HepG2 (cell line): Measurements from ENCODE around the gene THSD1. TPM values are rescaled to one million over a fixed set of nuclear protein-coding genes. Genes with fewer than 3 reads are reported as not detected.

Experiments
- ADNP ChIP-seq: sonication (generic); formaldehyde crosslinking; IDR thresholded peaks from 2 replicates; pipeline ENCODE4 v1.4.0; 2020; ENCODE audit warnings: missing genetic modification reagents
- CBX2 ChIP-seq, 2 experiments: fragments of 200-600 bp in 1 of 2; sonication (generic); formaldehyde crosslinking in 1 of 2; IDR thresholded peaks; 2 replicates each; pipeline versions ENCODE4 v1.7.0 to v1.8.1; 2018 to 2022; ENCODE audit warnings: low read depth in 2 of 2, low read length in 1 of 2, mild to moderate bottlenecking in 1 of 2, missing genetic modification reagents in 1 of 2
- CC2D1A ChIP-seq: sonication (generic); formaldehyde crosslinking; IDR thresholded peaks from 2 replicates; pipeline ENCODE4 v1.8.1; 2023; ENCODE audit warnings: mild to moderate bottlenecking, missing genetic modification reagents
- CREM ChIP-seq, 2 experiments: sonication (generic) in 1 of 2; formaldehyde crosslinking in 1 of 2; IDR thresholded peaks; 2 replicates each; pipeline versions ENCODE4 v1.4.0 to v1.6.1; 2016 to 2020; ENCODE audit warnings: antibody characterized with exemption in 1 of 2, mild to moderate bottlenecking in 1 of 2, missing genetic modification reagents in 1 of 2
- ERF ChIP-seq: IDR thresholded peaks from 2 replicates; pipeline ENCODE4 v1.6.1; 2018; ENCODE audit warnings: missing biosample characterization, missing genetic modification reagents
- FOXA1 ChIP-seq, 2 experiments: fragments of 450-650 bp in 1 of 2; sonication (generic) in 1 of 2; formaldehyde crosslinking in 1 of 2; IDR thresholded peaks; 2 replicates each; pipeline versions ENCODE4 v1.4.0 to v1.6.1; 2016 to 2020; ENCODE audit warnings: missing genetic modification reagents in 1 of 2
- NBN ChIP-seq: fragments of 450-650 bp; conservative IDR thresholded peaks from 2 replicates; pipeline ENCODE4 v1.6.1; 2017
- RFX1 ChIP-seq: fragments of 450-650 bp; IDR thresholded peaks from 2 replicates; pipeline ENCODE4 v1.6.1; 2017
- SMARCE1 ChIP-seq: fragments of 450-650 bp; IDR thresholded peaks from 2 replicates; pipeline ENCODE4 v1.6.1; 2017; ENCODE audit warnings: borderline replicate concordance
- SUZ12 ChIP-seq: fragments of 150-350 bp; IDR thresholded peaks from 2 replicates; pipeline ENCODE4 v1.6.1; 2014; ENCODE audit warnings: low read depth, low read length
- ZFP62 ChIP-seq: sonication (generic); formaldehyde crosslinking; IDR thresholded peaks from 2 replicates; pipeline ENCODE4 v1.4.0; 2020; ENCODE audit warnings: missing genetic modification reagents
- ZNF3 ChIP-seq: IDR thresholded peaks from 2 replicates; pipeline ENCODE4 v1.7.0; 2017; ENCODE audit warnings: inconsistent platforms
- ZNF547 ChIP-seq: sonication (generic); formaldehyde crosslinking; IDR thresholded peaks from 2 replicates; pipeline ENCODE4 v1.5.1; 2020; ENCODE audit warnings: mild to moderate bottlenecking, missing genetic modification reagents
- ZNF891 ChIP-seq: sonication (generic); formaldehyde crosslinking; IDR thresholded peaks from 2 replicates; pipeline ENCODE4 v1.5.0; 2020; ENCODE audit warnings: mild to moderate bottlenecking, missing genetic modification reagents
- ZSCAN25 ChIP-seq: sonication (generic); formaldehyde crosslinking; IDR thresholded peaks from 2 replicates; pipeline ENCODE4 v1.8.0; 2022; ENCODE audit warnings: mild to moderate bottlenecking, missing genetic modification reagents
- polyA plus RNA-seq, 8 experiments: library from polyadenylated mRNA; depleted of rRNA in 3 of 8; stranded (reverse) in 7 of 8; unstranded in 1 of 8; fragments of >200 nt; fragmentation: Illumina TruSeq in 4 of 8; extraction: Trizol in 4 of 8; gene quantifications; 2 replicates each; pipeline versions ENCODE4 v1.2.1 to v1.2.3, GENCODE V29; 2011 to 2016; ENCODE audit warnings: low read depth in 4 of 8, missing spikeins in 1 of 8, mixed read lengths in 1 of 8; ENCODE audit not compliant: insufficient read depth in 1 of 8
- total RNA-seq, 5 experiments: library from RNA; depleted of rRNA; stranded (reverse); fragments of >200 nt; fragmentation: Illumina TruSeq; extraction: Trizol; gene quantifications; 2 replicates each; pipeline ENCODE4 v1.2.3, GENCODE V29; 2016; ENCODE audit warnings: low read depth in 1 of 5
- TF ChIP-seq, protein P1 (sequence below): sonication (generic); formaldehyde crosslinking; IDR thresholded peaks from 2 replicates; pipeline ENCODE4 v1.4.0; 2020; ENCODE audit warnings: mild to moderate bottlenecking, missing genetic modification reagents
- TF ChIP-seq, protein P2 (sequence below): sonication (generic); formaldehyde crosslinking; IDR thresholded peaks from 2 replicates; pipeline ENCODE4 v1.9.0; 2021; ENCODE audit warnings: missing genetic modification reagents, borderline replicate concordance
- TF ChIP-seq, protein P3 (sequence below): sonication (generic); formaldehyde crosslinking; IDR thresholded peaks from 2 replicates; pipeline ENCODE4 v1.4.0; 2020; ENCODE audit warnings: low read depth, missing genetic modification reagents
- TF ChIP-seq, protein P4 (sequence below): sonication (generic); formaldehyde crosslinking; IDR thresholded peaks from 2 replicates; pipeline ENCODE4 v1.5.1; 2020; ENCODE audit warnings: missing genetic modification reagents, mild to moderate bottlenecking, borderline replicate concordance
- TF ChIP-seq, protein P5 (sequence below): sonication (generic); formaldehyde crosslinking; IDR thresholded peaks from 2 replicates; pipeline ENCODE4 v1.9.0; 2022; ENCODE audit warnings: missing genetic modification reagents, mild to moderate bottlenecking, borderline replicate concordance

THSD1 gene
- total and polyA plus RNA-seq, 2 of the 13 experiments (the other 11 are each of a cell fraction or from before 2014, with no cell fraction given), result 0.11 to 0.15 TPM

DNA sequence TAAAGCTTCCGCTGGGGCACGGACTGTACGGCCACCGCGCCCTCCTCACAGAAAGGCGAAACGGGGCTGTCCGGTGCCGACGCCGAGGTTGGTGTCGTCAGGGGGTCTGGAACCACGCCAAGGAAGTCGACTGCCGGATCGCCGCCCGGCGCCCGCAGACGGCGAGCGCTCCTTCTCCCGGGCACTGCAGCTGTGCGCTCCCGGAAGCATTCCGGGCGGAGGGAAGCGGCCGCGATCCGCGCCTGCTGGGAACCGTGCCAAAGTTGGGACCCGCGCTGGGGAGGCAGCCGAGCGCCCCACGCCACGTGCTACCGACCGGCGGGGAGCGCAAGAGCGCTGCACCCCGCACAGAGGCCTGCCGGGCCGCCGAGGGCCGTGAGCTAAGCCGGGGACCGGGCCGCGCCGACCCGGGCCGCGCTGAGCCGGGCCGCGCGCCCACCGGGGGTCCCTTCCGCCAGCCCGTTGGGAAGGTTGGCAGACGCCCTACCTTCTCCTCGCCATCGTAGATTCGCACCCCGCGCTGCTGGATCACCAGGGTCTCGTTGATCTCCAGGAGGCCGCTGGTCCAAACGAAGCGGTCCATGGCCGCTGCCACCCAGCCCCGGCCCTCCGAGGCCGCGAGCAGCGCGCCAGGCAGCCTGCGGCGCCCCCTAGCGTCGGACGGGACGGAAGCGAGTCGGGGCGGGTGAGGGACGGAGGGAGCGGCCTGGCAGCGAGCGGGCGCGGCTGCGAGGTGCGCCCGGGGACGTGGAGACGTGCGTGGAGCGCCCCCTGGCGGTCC is 44.2 kb upstream of the THSD1 start, which contains the start of gene VPS36 (continued):
- TF ChIP-seq ZNF891, result peak; percentile 57
- TF ChIP-seq ZNF3 (CRISPR knock-in tag), result no peak
- TF ChIP-seq SMARCE1, result no peak
- no peak for TF ChIP-seq SUZ12
- peak; percentile 47; the same call in 1 of the 2 replicates for TF ChIP-seq ERF
- TF ChIP-seq CC2D1A (CRISPR knock-in tag), result no peak
- TF ChIP-seq ZSCAN25 (CRISPR knock-in tag), result peak; percentile 56
- TF ChIP-seq, protein P1, sequence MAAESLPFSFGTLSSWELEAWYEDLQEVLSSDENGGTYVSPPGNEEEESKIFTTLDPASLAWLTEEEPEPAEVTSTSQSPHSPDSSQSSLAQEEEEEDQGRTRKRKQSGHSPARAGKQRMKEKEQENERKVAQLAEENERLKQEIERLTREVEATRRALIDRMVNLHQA (CRISPR knock-in tag), result no peak
- peak; percentile 94 for TF ChIP-seq ZNF547 (CRISPR knock-in tag)
- TF ChIP-seq, protein P2, sequence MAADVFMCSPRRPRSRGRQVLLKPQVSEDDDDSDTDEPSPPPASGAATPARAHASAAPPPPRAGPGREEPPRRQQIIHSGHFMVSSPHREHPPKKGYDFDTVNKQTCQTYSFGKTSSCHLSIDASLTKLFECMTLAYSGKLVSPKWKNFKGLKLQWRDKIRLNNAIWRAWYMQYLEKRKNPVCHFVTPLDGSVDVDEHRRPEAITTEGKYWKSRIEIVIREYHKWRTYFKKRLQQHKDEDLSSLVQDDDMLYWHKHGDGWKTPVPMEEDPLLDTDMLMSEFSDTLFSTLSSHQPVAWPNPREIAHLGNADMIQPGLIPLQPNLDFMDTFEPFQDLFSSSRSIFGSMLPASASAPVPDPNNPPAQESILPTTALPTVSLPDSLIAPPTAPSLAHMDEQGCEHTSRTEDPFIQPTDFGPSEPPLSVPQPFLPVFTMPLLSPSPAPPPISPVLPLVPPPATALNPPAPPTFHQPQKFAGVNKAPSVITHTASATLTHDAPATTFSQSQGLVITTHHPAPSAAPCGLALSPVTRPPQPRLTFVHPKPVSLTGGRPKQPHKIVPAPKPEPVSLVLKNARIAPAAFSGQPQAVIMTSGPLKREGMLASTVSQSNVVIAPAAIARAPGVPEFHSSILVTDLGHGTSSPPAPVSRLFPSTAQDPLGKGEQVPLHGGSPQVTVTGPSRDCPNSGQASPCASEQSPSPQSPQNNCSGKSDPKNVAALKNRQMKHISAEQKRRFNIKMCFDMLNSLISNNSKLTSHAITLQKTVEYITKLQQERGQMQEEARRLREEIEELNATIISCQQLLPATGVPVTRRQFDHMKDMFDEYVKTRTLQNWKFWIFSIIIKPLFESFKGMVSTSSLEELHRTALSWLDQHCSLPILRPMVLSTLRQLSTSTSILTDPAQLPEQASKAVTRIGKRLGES (CRISPR knock-in tag), result 0 out of 2 replicates have a peak, but pooled peaks have one; percentile 18
- no peak for TF ChIP-seq FOXA1 (IDR thresholded peaks at IDR 0.05)
- peak; percentile 32 for TF ChIP-seq FOXA1 (CRISPR knock-in tag; IDR thresholded peaks at IDR 0.05)
- no peak for TF ChIP-seq ZFP62 (CRISPR knock-in tag)
- TF ChIP-seq, protein P3, sequence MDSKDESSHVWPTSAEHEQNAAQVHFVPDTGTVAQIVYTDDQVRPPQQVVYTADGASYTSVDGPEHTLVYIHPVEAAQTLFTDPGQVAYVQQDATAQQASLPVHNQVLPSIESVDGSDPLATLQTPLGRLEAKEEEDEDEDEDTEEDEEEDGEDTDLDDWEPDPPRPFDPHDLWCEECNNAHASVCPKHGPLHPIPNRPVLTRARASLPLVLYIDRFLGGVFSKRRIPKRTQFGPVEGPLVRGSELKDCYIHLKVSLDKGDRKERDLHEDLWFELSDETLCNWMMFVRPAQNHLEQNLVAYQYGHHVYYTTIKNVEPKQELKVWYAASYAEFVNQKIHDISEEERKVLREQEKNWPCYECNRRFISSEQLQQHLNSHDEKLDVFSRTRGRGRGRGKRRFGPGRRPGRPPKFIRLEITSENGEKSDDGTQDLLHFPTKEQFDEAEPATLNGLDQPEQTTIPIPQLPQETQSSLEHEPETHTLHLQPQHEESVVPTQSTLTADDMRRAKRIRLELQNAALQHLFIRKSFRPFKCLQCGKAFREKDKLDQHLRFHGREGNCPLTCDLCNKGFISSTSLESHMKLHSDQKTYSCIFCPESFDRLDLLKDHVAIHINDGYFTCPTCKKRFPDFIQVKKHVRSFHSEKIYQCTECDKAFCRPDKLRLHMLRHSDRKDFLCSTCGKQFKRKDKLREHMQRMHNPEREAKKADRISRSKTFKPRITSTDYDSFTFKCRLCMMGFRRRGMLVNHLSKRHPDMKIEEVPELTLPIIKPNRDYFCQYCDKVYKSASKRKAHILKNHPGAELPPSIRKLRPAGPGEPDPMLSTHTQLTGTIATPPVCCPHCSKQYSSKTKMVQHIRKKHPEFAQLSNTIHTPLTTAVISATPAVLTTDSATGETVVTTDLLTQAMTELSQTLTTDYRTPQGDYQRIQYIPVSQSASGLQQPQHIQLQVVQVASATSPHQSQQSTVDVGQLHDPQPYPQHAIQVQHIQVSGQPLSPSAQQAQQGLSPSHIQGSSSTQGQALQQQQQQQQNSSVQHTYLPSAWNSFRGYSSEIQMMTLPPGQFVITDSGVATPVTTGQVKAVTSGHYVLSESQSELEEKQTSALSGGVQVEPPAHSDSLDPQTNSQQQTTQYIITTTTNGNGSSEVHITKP, result no peak
- no peak for TF ChIP-seq RFX1
- no peak for TF ChIP-seq NBN
- peak; percentile 58; the same call in 1 of the 2 replicates for TF ChIP-seq ADNP (CRISPR knock-in tag)
- TF ChIP-seq CBX2 (IDR thresholded peaks at IDR 0.05; ENCODE audit: low read depth, low read length), result no peak
- TF ChIP-seq CBX2 (CRISPR knock-in tag; IDR thresholded peaks at IDR 0.05; ENCODE audit: low read depth), result 0 out of 2 replicates have a peak, but pooled peaks have one; percentile 59
- TF ChIP-seq, protein P4, sequence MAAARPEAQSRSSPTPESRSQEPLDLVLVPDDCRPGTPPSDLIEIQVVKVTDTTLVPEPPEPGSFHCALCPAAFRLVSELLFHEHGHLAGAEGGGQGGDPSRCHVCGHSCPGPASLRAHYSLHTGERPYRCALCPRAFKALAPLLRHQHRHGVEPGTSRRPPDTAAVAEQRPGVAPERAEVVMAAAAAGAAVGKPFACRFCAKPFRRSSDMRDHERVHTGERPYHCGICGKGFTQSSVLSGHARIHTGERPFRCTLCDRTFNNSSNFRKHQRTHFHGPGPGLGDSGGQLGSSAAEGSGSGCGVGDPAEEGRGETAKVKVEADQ (CRISPR knock-in tag), result peak; percentile 78; the same call in 1 of the 2 replicates
- TF ChIP-seq CREM (IDR thresholded peaks at IDR 0.05), result no peak
- TF ChIP-seq CREM (CRISPR knock-in tag; IDR thresholded peaks at IDR 0.05), result no peak
- TF ChIP-seq, protein P5, sequence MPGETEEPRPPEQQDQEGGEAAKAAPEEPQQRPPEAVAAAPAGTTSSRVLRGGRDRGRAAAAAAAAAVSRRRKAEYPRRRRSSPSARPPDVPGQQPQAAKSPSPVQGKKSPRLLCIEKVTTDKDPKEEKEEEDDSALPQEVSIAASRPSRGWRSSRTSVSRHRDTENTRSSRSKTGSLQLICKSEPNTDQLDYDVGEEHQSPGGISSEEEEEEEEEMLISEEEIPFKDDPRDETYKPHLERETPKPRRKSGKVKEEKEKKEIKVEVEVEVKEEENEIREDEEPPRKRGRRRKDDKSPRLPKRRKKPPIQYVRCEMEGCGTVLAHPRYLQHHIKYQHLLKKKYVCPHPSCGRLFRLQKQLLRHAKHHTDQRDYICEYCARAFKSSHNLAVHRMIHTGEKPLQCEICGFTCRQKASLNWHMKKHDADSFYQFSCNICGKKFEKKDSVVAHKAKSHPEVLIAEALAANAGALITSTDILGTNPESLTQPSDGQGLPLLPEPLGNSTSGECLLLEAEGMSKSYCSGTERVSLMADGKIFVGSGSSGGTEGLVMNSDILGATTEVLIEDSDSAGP (CRISPR knock-in tag), result peak; percentile 72
